HEK293 (cell line): ENCODE measurements around the gene SEMA4B.

Experiments used
- GFI1B ChIP-seq: fragments of 450-650 bp; formaldehyde crosslinking; IDR thresholded peaks from 2 replicates; pipeline ENCODE4 v1.5.1; 2016; ENCODE audit warnings: missing biosample characterization, missing genetic modification characterization
- KLF16 ChIP-seq: fragments of 450-650 bp; formaldehyde crosslinking; IDR thresholded peaks from 2 replicates; pipeline ENCODE4 v1.5.1; 2017; ENCODE audit warnings: missing biosample characterization, missing genetic modification characterization
- SP2 ChIP-seq: fragments of 450-650 bp; formaldehyde crosslinking; IDR thresholded peaks from 2 replicates; pipeline ENCODE4 v1.5.1; 2016; ENCODE audit warnings: missing biosample characterization, missing genetic modification characterization
- ZBTB10 ChIP-seq: fragments of 450-650 bp; formaldehyde crosslinking; IDR thresholded peaks from 2 replicates; pipeline ENCODE4 v1.5.1; 2016; ENCODE audit warnings: missing biosample characterization, missing genetic modification characterization
- ZBTB11 ChIP-seq: fragments of 450-650 bp; formaldehyde crosslinking; conservative IDR thresholded peaks from 2 replicates; pipeline ENCODE4 v1.5.1; 2016; ENCODE audit warnings: low read depth, missing biosample characterization, missing genetic modification characterization
- ZBTB8A ChIP-seq: fragments of 450-650 bp; formaldehyde crosslinking; IDR thresholded peaks from 2 replicates; pipeline ENCODE4 v1.5.1; 2016; ENCODE audit warnings: missing biosample characterization, missing genetic modification characterization
- ZFHX2 ChIP-seq: fragments of 450-650 bp; formaldehyde crosslinking; conservative IDR thresholded peaks from 2 replicates; pipeline ENCODE4 v1.5.1; 2016; ENCODE audit warnings: missing biosample characterization, missing genetic modification characterization
- ZFP3 ChIP-seq: fragments of 450-650 bp; formaldehyde crosslinking; IDR thresholded peaks from 2 replicates; pipeline ENCODE4 v1.5.1; 2016; ENCODE audit warnings: low read depth, missing biosample characterization, missing genetic modification characterization
- ZFP37 ChIP-seq: fragments of 450-650 bp; formaldehyde crosslinking; IDR thresholded peaks from 2 replicates; pipeline ENCODE4 v1.5.1; 2016; ENCODE audit warnings: missing biosample characterization, missing genetic modification characterization
- ZNF121 ChIP-seq: fragments of 450-650 bp; formaldehyde crosslinking; IDR thresholded peaks from 2 replicates; pipeline ENCODE4 v1.5.1; 2016; ENCODE audit warnings: missing biosample characterization, missing genetic modification characterization
- ZNF132 ChIP-seq: fragments of 450-650 bp; formaldehyde crosslinking; IDR thresholded peaks from 2 replicates; pipeline ENCODE4 v1.5.1; 2017; ENCODE audit warnings: missing biosample characterization, missing genetic modification characterization, borderline replicate concordance
- ZNF133 ChIP-seq: fragments of 450-650 bp; formaldehyde crosslinking; IDR thresholded peaks from 2 replicates; pipeline ENCODE4 v1.5.1; 2016; ENCODE audit warnings: missing biosample characterization, missing genetic modification characterization
- ZNF16 ChIP-seq: fragments of 450-650 bp; formaldehyde crosslinking; IDR thresholded peaks from 2 replicates; pipeline ENCODE4 v1.5.1; 2016; ENCODE audit warnings: low read depth, missing biosample characterization, missing genetic modification characterization
- ZNF169 ChIP-seq: fragments of 450-650 bp; formaldehyde crosslinking; IDR thresholded peaks from 2 replicates; pipeline ENCODE4 v1.5.1; 2016; ENCODE audit warnings: missing biosample characterization, missing genetic modification characterization
- ZNF174 ChIP-seq: fragments of 450-650 bp; formaldehyde crosslinking; IDR thresholded peaks from 2 replicates; pipeline ENCODE4 v1.5.0; 2017; ENCODE audit warnings: missing biosample characterization, mild to moderate bottlenecking, missing genetic modification characterization
- ZNF175 ChIP-seq: fragments of 450-650 bp; formaldehyde crosslinking; IDR thresholded peaks from 2 replicates; pipeline ENCODE4 v1.5.1; 2016; ENCODE audit warnings: missing biosample characterization, missing genetic modification characterization
- ZNF223 ChIP-seq: fragments of 450-650 bp; formaldehyde crosslinking; IDR thresholded peaks from 2 replicates; pipeline ENCODE4 v1.5.1; 2016; ENCODE audit warnings: missing biosample characterization, missing genetic modification characterization
- ZNF302 ChIP-seq: fragments of 450-650 bp; formaldehyde crosslinking; IDR thresholded peaks from 2 replicates; pipeline ENCODE4 v1.5.1; 2016; ENCODE audit warnings: missing biosample characterization, missing genetic modification characterization, low read depth
- ZNF391 ChIP-seq: fragments of 450-650 bp; formaldehyde crosslinking; IDR thresholded peaks from 2 replicates; pipeline ENCODE4 v1.5.1; 2016; ENCODE audit warnings: low read depth, missing biosample characterization, missing genetic modification characterization, borderline replicate concordance
- ZNF449 ChIP-seq: fragments of 450-650 bp; formaldehyde crosslinking; IDR thresholded peaks from 2 replicates; pipeline ENCODE4 v1.5.1; 2017; ENCODE audit warnings: missing biosample characterization, mild to moderate bottlenecking, missing genetic modification characterization, moderate library complexity
- ZNF48 ChIP-seq: fragments of 450-650 bp; formaldehyde crosslinking; IDR thresholded peaks from 2 replicates; pipeline ENCODE4 v1.5.1; 2016; ENCODE audit warnings: missing biosample characterization, missing genetic modification characterization
- ZNF560 ChIP-seq: fragments of 450-650 bp; formaldehyde crosslinking; IDR thresholded peaks from 2 replicates; pipeline ENCODE4 v1.5.1; 2017; ENCODE audit warnings: missing biosample characterization, missing genetic modification characterization, borderline replicate concordance
- ZNF585B ChIP-seq: fragments of 450-650 bp; formaldehyde crosslinking; IDR thresholded peaks from 2 replicates; pipeline ENCODE4 v1.5.1; 2016; ENCODE audit warnings: missing biosample characterization, missing genetic modification characterization
- ZNF621 ChIP-seq: fragments of 450-650 bp; formaldehyde crosslinking; IDR thresholded peaks from 2 replicates; pipeline ENCODE4 v1.5.1; 2017; ENCODE audit warnings: missing biosample characterization, missing genetic modification characterization
- ZNF623 ChIP-seq: fragments of 450-650 bp; formaldehyde crosslinking; IDR thresholded peaks from 2 replicates; pipeline ENCODE4 v1.5.1; 2016; ENCODE audit warnings: missing biosample characterization, missing genetic modification characterization
- ZNF629 ChIP-seq: fragments of 450-650 bp; formaldehyde crosslinking; IDR thresholded peaks from 2 replicates; pipeline ENCODE4 v1.5.1; 2017; ENCODE audit warnings: missing biosample characterization, missing genetic modification characterization
- ZNF658 ChIP-seq: fragments of 450-650 bp; formaldehyde crosslinking; IDR thresholded peaks from 2 replicates; pipeline ENCODE4; 2016; ENCODE audit warnings: missing biosample characterization, missing genetic modification characterization
- ZNF660 ChIP-seq: fragments of 450-650 bp; IDR thresholded peaks from 2 replicates; pipeline ENCODE4 v1.5.1; 2018; ENCODE audit warnings: missing biosample characterization, mild to moderate bottlenecking, missing genetic modification characterization
- ZNF707 ChIP-seq: fragments of 450-650 bp; formaldehyde crosslinking; IDR thresholded peaks from 2 replicates; pipeline ENCODE4 v1.5.1; 2016; ENCODE audit warnings: missing biosample characterization, missing genetic modification characterization
- ZNF843 ChIP-seq: fragments of 450-650 bp; formaldehyde crosslinking; IDR thresholded peaks from 2 replicates; pipeline ENCODE4 v1.5.1; 2016; ENCODE audit warnings: missing biosample characterization, missing genetic modification characterization
- TF ChIP-seq, protein P1 (sequence below): fragments of 450-650 bp; formaldehyde crosslinking; optimal IDR thresholded peaks from 2 replicates; pipeline ENCODE3; 2016; ENCODE audit warnings: missing biosample characterization, mild to moderate bottlenecking, missing genetic modification characterization
- TF ChIP-seq, protein P2 (sequence below): IDR thresholded peaks from 2 replicates; pipeline ENCODE4 v1.6.1; 2011; ENCODE audit warnings: mild to moderate bottlenecking, low read depth, low read length, borderline replicate concordance

The SEMA4B gene

DNA sequence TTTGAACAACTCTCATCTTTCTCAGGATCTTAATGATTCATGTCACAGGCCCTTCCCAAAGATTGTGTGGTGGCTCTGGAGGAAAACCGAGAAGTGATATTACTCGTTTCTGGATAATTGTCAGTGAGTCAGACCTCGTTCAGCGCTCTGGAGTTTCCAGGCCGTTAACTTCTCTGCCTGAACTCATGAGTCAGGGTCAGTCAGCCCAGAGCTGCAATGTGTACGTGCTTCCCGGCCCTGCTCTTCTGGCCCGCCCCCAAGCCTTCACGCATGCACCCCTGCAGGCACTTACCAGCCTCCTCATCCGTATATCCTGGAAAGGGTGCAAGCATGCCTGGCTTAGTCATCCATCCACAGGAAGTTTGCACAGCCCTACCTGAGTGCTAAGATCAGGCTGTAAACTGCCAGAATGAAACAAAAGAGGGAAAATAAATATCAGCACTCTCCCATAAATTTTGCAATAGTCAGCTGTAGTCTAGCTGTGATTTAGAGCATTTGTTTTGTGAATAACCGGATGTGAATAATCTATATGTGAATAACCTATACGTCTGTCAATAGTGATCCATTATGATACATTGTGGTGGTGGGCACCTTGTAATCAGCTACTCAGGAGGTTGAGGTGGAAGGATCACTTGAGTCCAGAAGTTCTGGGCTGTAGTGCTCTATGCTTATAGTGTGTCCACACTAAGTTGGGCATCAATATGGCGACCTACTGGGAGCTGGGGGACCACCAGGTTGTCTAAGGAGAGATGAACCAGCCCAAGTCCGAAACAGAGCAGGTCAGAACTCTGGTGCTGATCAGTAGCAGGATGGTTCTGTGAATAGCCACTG is 35.3 kb upstream of the SEMA4B start (continued):
- TF ChIP-seq ZNF302 (tag by site-specific recombination) (no peak), ZNF449 (peak; percentile 90), ZNF175 (tag by site-specific recombination) (no peak), ZFHX2 (tag by site-specific recombination) (no peak), ZNF391 (no peak), ZNF16 (tag by site-specific recombination) (no peak), ZNF223 (tag by site-specific recombination) (no peak), ZNF560 (tag by site-specific recombination) (no peak), ZNF707 (no peak), ZNF169 (tag by site-specific recombination) (no peak), ZBTB11 (tag by site-specific recombination) (no peak), ZNF660 (peak; percentile 94), ZNF174 (tag by site-specific recombination) (no peak), ZBTB10 (tag by site-specific recombination) (no peak), ZFP3 (no peak), ZNF585B (tag by site-specific recombination) (no peak), ZNF629 (peak; percentile 84), ZNF843 (tag by site-specific recombination) (no peak), ZNF48 (no peak), KLF16 (tag by site-specific recombination) (no peak), ZNF132 (no peak), ZNF133 (tag by site-specific recombination) (no peak), ZBTB8A (no peak), ZNF658 (tag by site-specific recombination) (no peak), ZNF621 (tag by site-specific recombination) (no peak), GFI1B (tag by site-specific recombination) (no peak), ZNF623 (tag by site-specific recombination) (no peak), SP2 (peak; percentile 42), ZFP37 (tag by site-specific recombination) (no peak), ZNF121 (tag by site-specific recombination) (no peak)
- TF ChIP-seq, protein P1, sequence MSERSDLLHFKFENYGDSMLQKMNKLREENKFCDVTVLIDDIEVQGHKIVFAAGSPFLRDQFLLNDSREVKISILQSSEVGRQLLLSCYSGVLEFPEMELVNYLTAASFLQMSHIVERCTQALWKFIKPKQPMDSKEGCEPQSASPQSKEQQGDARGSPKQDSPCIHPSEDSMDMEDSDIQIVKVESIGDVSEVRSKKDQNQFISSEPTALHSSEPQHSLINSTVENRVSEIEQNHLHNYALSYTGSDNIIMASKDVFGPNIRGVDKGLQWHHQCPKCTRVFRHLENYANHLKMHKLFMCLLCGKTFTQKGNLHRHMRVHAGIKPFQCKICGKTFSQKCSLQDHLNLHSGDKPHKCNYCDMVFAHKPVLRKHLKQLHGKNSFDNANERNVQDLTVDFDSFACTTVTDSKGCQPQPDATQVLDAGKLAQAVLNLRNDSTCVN: peak; percentile 24
- TF ChIP-seq, protein P2, sequence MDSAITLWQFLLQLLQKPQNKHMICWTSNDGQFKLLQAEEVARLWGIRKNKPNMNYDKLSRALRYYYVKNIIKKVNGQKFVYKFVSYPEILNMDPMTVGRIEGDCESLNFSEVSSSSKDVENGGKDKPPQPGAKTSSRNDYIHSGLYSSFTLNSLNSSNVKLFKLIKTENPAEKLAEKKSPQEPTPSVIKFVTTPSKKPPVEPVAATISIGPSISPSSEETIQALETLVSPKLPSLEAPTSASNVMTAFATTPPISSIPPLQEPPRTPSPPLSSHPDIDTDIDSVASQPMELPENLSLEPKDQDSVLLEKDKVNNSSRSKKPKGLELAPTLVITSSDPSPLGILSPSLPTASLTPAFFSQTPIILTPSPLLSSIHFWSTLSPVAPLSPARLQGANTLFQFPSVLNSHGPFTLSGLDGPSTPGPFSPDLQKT: no peak
